NB4 (cell line): ENCODE results near the gene TAF4.
"Not testable (repeated sequence)": the region's sequence is repeated elsewhere in the genome, so short reads cannot be mapped to it uniquely, and the experiment has no call there.

Experiments used
- DNase-seq: peaks from one replicate; pipeline ENCODE4 v3.0.0; 2010; ENCODE audit warnings: low read depth
- H3K4me3 ChIP-seq: one replicate; pipeline ENCODE4 v1.5.1; 2011; ENCODE audit warnings: mild to moderate bottlenecking, low read depth, low read length, moderate library complexity
- CTCF ChIP-seq: IDR thresholded peaks from one replicate; pipeline ENCODE4 v1.5.1; 2012; ENCODE audit warnings: low read depth, low read length
- MYC ChIP-seq: IDR thresholded peaks from 2 replicates; pipeline ENCODE4 v1.6.1; 2011; ENCODE audit warnings: low read depth, low read length
- POLR2A ChIP-seq: IDR thresholded peaks from 2 replicates; pipeline ENCODE4 v1.6.1; 2011; ENCODE audit warnings: mild to moderate bottlenecking; ENCODE audit not compliant: insufficient read length; ENCODE audit errors: extremely low read depth
- TF ChIP-seq, protein P1 (sequence below): IDR thresholded peaks from 2 replicates; pipeline ENCODE4 v1.6.1; 2011; ENCODE audit warnings: low read depth, low read length

The TAF4 gene

GRCh38 chr20:61985096-61985495 lies 80.6 kb downstream of the TAF4 start:
- TF ChIP-seq, protein P1, sequence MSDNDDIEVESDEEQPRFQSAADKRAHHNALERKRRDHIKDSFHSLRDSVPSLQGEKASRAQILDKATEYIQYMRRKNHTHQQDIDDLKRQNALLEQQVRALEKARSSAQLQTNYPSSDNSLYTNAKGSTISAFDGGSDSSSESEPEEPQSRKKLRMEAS, result no peak
- TF ChIP-seq CTCF (no peak), MYC (no peak), POLR2A (no peak)
- no peak overlapping the region for H3K4me3 ChIP-seq
- no peak for DNase-seq

DNA sequence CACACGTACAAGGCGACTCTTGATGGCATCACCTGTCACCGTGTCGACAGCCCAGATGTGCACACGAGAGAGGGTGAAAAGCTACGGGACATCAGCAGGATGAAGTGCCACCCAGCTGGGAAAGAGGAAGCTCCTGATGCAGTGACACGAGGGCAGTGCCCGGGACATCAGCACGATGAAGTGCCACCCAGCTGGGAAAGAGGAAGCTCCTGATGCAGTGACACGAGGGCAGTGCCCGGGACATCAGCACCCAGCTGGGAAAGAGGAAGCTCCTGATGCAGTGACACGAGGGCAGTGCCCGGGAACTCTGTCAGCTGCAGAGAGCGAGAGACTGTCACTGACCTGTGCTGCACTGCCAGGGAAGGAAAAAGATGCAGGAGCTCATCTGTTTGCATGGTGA lies 81.2 kb downstream of the TAF4 start:
- DNase-seq, result peak; percentile 24

DNA sequence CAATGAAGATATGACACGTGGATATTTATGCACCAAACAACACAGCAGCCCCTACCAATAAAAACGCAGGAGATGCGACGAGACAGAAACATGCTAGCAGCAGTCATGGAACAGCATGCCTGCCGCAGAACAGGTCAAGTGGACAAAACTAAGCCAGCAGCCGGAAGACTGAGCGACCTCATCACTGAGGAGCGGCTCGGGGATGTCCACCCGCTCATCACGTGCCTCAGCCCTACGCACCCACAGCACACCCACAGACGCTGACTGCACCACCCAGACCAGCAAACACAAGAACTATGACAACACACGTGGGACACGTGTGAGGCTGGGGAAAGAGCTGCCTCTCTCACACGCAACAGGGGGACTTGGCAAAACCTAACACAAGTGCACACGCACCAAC lies 81.7 kb downstream of the TAF4 start:
- DNase-seq, result no peak
- TF ChIP-seq POLR2A, result no peak
- no peak for TF ChIP-seq MYC
- no peak for TF ChIP-seq CTCF
- TF ChIP-seq, protein P1, result no peak
- H3K4me3 ChIP-seq, result no peak overlapping the region

More for the DNA sequence above, 81.2 kb downstream of the TAF4 start:
- not testable (repeated sequence) for H3K4me3 ChIP-seq

DNA sequence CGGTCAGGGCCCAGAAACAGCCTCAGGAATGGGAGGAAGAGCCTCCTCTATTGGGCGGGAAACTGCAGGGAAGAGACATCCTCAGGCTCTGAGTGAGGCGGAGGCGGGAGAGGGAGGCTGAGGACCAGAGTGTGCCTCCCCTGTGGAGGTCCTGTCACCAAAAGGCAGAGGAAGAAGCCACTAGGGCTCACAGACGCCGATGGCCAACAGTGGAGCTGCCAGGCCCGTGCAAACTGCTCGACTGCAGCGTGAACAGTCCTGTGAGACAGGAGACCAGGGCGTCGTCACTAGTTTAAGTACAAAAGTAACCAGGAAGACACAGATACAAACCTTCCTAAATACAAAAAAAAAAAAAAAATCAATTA lies 82.7 kb downstream of the TAF4 start:
- no peak for DNase-seq
- TF ChIP-seq CTCF (no peak), POLR2A (no peak)
- no peak overlapping the region for H3K4me3 ChIP-seq

- no peak overlapping the region for H3K4me3 ChIP-seq
- TF ChIP-seq POLR2A (no peak), MYC (no peak), CTCF (no peak)
- TF ChIP-seq, protein P1, result no peak
- DNase-seq, result no peak
Measured at GRCh38 chr20:61982191-61982950, 83.3 kb downstream of the TAF4 start.

- H3K4me3 ChIP-seq, DNase-seq: not testable (repeated sequence)
Measured at GRCh38 chr20:61981691-61982090, 84.0 kb downstream of the TAF4 start.

GRCh38 chr20:61980647-61981583 lies 84.8 kb downstream of the TAF4 start:
- no peak overlapping the region for H3K4me3 ChIP-seq
- DNase-seq, result peak; percentile 37
- TF ChIP-seq CTCF (peak; percentile 12), MYC (no peak)
